Adipose tissue (tissue), 3 donors: Measurements from ENCODE around the gene SEMA3G. TPM values are rescaled to one million over a fixed set of nuclear protein-coding genes. Genes with fewer than 3 reads are reported as not detected.

ENCODE experiments used
- H3K27ac ChIP-seq: one replicate; pipeline ENCODE4 v1.5.1; 2013; ENCODE audit warnings: low read depth, low read length
- WGBS, 3 donors: extraction: QIAGEN DNeasy Blood & Tissue Kit; methylation state at CpG; one replicate each; pipeline ENCODE4 v1.1.7; 2013; 5-methylcytosine and 5-hydroxymethylcytosine counted together
- polyA plus RNA-seq, 3 donors: library from polyadenylated mRNA; stranded (reverse); fragments of 200-250 nt; gene quantifications; one replicate each; pipeline ENCODE4 v1.2.3, GENCODE V29; 2013
- donor health status: healthy with polysubstance abuse.
- donor health status: Bipolar disorder and iron deficiency.
- donor health status: healthy.

Gene SEMA3G
- polyA plus RNA-seq, 3 donors, result 7.7 to 92.8 (median 49.7) TPM

DNA sequence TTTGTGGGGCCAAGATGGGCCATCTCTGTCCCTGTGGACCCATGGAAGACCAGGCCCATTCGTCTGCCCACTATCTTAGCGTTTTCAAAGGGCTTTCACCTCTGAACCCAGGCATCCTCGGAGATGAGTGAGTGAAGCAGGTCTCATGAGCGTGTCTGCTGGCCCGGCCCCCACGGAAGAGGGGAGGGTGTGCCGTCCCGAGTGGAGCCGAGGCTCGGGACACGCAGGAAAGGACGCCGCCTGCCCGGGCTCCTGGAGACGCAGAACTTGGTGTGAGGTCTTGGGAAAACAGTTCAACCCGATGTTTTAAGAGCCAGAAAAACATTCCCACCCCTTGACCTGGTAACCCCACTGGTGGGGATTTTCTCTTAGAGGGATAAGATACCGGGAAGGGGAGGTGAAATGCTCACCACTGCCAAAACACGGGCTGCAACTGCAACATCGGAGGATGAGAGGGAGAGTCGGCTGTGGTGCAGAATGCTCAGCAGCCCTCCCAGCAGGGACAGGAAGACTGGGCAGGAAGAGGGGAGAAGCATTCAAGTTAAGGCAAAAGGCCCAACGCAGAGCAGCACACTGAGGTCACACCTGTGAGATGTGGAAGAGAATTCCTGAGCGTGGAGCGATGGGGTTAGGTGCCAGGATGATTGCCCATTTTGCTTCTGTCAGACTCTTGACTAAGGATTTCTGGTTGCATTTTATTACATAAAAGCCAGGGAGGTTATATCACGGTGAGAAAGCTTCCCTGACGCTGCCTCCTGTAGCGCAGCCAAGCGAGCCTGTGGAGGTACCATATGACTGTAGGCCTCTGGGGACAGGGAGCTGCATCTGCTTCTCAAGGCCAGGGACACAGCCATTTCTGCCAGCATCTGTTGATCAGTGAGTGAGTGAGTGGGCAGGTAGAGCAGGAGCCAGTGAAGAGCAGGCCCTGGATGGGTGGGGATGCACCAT lies 36.1 kb upstream of the SEMA3G start:
- 81 to 88% (median 84%) methylated on average over 27 of the region's 27 CpGs for WGBS, 3 donors

GRCh38 chr3:52479877-52480575 lies 35.1 kb upstream of the SEMA3G start:
- no peak overlapping the region for H3K27ac ChIP-seq
- WGBS, 3 donors, result 79 to 89% (median 80%) methylated on average over 16 of the region's 16 CpGs

More for the DNA sequence above, 36.1 kb upstream of the SEMA3G start:
- no peak overlapping the region for H3K27ac ChIP-seq

- H3K27ac ChIP-seq, result no peak overlapping the region
- WGBS, 3 donors, result 92 to 96% (median 95%) methylated on average over 7 of the region's 7 CpGs
These were observed 34.4 kb upstream of the SEMA3G start for GRCh38 chr3:52479037-52479876.

GRCh38 chr3:52477796-52478095 lies 32.8 kb upstream of the SEMA3G start:
- WGBS, 3 donors, result 86 to 95% (median 88%) methylated on average over 6 of the region's 6 CpGs

GRCh38 chr3:52477076-52477795 lies 32.3 kb upstream of the SEMA3G start:
- no peak overlapping the region for H3K27ac ChIP-seq
- WGBS, 3 donors, result 93 to 95% (median 94%) methylated on average over 16 of the region's 16 CpGs

More at GRCh38 chr3:52477796-52478095, 32.8 kb upstream of the SEMA3G start:
- no peak overlapping the region for H3K27ac ChIP-seq

DNA sequence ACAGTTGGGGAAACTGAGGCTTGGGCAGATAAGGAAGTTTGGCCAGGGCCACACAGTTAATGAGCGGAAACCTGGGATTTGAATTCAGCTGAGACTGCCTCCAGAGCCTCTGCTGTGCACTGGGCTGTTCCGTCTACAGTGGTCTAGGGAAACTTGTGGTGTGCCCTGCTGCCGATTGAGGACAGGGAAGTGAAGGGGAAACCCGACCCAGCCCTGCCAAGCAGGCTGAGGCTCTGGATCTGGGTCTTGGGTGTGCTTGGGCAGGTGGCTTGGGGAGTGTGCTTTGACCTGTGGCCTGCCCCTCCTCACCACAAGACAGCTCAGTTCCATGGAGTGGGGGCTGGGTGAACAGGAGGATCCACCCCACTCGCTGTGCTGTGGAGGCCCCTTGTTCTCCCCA lies 28.1 kb upstream of the SEMA3G start:
- H3K27ac ChIP-seq, result no peak overlapping the region
- WGBS, 3 donors, result 82 to 88% (median 85%) methylated on average over 5 of the region's 5 CpGs

- no peak overlapping the region for H3K27ac ChIP-seq
- 70 to 73% (median 71%) methylated on average over 14 of the region's 14 CpGs for WGBS, 3 donors
These were observed 27.5 kb upstream of the SEMA3G start for GRCh38 chr3:52472239-52473000.

GRCh38 chr3:52471371-52472238 lies 26.7 kb upstream of the SEMA3G start:
- H3K27ac ChIP-seq, result no peak overlapping the region
- WGBS, 3 donors, result 54 to 62% (median 59%) methylated on average over 26 of the region's 26 CpGs

DNA sequence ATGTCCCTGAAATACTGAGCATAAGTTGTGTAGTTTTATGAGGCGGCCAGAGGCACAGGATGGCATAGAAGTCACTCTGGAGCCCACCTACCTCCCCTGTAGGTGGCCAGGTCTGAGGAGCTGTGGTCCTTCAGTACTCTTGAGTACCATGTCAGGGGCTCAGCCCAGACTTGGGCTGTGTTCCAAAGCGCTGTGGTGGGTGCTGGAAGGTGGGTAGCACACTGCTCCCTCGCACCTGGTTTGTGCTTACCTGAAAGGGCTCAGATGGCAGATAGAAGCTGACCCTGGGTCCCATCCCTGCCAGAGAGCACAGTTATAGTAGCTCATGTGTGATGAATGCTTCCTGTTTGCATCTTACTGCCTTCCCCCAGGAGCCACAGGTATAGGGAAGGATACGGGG lies 26.0 kb upstream of the SEMA3G start:
- no peak overlapping the region for H3K27ac ChIP-seq
- 91 to 96% (median 95%) methylated on average over 4 of the region's 4 CpGs for WGBS, 3 donors

DNA sequence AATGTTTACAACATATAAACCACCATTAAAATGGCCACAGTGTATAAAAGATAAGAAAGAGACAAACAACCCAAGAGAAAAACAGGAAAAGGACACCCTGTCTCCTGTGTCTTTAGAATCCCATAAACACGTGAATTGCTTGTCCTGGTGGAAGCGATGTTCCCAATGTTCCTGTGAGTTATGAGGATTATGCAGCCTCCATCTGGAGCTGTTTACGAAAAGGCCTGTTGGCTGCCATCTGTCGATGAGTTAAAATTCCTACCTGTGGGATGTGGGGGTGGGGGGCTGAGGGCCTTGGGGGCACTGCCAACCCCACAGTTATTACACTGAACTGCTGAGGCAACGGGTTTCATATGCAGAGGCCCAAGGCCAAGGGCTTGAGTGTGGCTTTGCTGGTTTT lies 24.1 kb upstream of the SEMA3G start:
- H3K27ac ChIP-seq, result no peak overlapping the region
- WGBS, 3 donors, result 75 to 79% (median 79%) methylated on average over 5 of the region's 5 CpGs

DNA sequence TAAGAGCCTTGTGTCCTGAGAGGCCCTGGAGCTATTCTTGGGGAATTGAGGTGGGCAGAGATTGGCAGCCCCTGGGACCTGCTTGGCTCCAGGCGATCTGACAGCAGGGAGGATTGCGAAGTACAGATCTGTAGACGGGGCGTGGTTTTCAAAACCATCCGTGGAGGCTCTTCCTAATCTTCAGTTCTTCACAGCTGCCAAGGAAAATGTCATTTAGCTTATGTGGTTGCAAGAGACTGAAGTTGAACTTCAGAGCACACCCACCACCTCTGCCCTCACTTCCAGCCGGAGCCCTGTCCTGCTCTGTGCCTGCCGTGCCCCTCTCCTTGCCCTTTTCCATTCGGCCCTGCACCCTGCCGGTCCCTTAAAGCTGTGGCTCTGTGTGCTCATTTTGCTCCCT lies 23.4 kb upstream of the SEMA3G start:
- H3K27ac ChIP-seq, result no peak overlapping the region
- WGBS, 3 donors, result 47 to 77% (median 49%) methylated on average over 9 of the region's 9 CpGs

DNA sequence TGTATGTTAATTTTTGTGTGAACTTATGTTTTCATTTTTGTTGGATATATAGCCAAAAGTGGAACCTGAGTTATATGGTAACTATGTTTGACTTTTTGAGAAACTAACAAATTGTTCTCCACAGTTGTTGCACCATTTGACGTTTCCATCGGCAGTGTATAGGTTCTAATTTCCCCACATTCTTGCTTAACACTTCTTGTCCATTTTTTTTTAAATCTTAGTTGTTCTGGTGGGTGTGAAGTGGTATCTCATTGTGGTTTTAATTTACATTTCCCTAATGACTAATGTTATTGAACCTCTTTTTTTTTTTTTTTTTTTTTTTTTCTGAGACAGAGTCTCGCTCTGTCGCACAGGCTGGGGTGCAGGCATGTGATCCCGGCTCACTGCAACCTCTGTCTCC lies 18.5 kb upstream of the SEMA3G start:
- H3K27ac ChIP-seq, result no peak overlapping the region
- 74 to 85% (median 84%) methylated on average over 5 of the region's 5 CpGs for WGBS, 3 donors

- 82 to 89% (median 88%) methylated on average over 6 of the region's 6 CpGs for WGBS, 3 donors
These were observed 17.0 kb upstream of the SEMA3G start for GRCh38 chr3:52461874-52462273.

GRCh38 chr3:52458770-52459545 lies 14.1 kb upstream of the SEMA3G start:
- 91 to 97% (median 91%) methylated on average over 14 of the region's 14 CpGs for WGBS, 3 donors
- no peak overlapping the region for H3K27ac ChIP-seq

More at GRCh38 chr3:52461874-52462273, 17.0 kb upstream of the SEMA3G start:
- no peak overlapping the region for H3K27ac ChIP-seq

DNA sequence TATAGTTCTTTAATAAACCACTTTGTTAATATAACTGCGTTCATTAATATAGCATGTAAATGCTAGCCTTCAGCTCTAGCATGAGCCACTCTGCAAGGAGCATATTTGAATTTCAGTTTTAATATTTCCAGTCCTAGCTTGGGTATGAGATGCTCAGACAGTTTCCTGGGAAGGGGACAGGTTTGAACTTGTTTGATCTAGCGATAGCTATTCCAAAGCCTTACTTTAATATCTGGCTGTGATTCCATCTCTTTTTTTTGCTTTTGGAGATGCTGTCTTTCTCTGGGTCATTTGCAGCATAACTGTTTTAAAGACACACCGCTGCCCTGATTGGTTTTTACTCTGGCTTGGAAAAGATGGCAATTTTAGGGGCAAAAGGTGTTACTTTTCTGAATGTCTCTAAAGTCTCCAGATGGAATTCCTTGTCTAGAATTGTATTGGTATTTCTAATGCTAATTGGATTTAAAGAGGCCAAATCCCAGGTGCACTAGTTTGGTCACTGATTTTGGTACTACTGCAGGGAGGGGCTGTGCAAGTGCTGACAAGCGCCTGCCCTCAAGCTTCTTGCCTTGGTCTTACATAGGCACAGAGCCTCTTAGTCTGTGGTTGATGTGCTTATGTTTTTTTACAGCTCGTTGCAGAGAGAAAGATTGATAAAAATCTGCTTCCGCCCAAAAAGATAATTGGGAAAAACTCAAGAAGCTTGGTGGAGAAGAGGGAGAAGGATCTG lies 13.3 kb upstream of the SEMA3G start:
- 80 to 82% (median 81%) methylated on average over 6 of the region's 6 CpGs for WGBS, 3 donors

More for the DNA sequence above, 13.3 kb upstream of the SEMA3G start:
- no peak overlapping the region for H3K27ac ChIP-seq
